H1 (cell line): ENCODE data around the gene GP9. TPM values are rescaled to one million over a fixed set of nuclear protein-coding genes. Genes with fewer than 3 reads are reported as not detected.

Experiments
- BACH1 ChIP-seq: IDR thresholded peaks from 2 replicates; pipeline ENCODE4 v1.6.1; 2012; ENCODE audit warnings: low read length, improper control_type of control experiment
- CTCF ChIP-seq, 3 experiments: IDR thresholded peaks; 1 replicate in 2 of 3; 2 replicates in 1 of 3; pipeline versions ENCODE4 v1.5.1 to v1.6.1; 2011; ENCODE audit warnings: low read length in 3 of 3, mild to moderate bottlenecking in 3 of 3, inconsistent platforms in 2 of 3, low read depth in 1 of 3, moderate library complexity in 1 of 3; ENCODE audit not compliant: insufficient read depth in 1 of 3; ENCODE audit errors: control extremely low read depth in 1 of 3
- E2F6 ChIP-seq: IDR thresholded peaks from 2 replicates; pipeline ENCODE4 v1.6.1; 2012; ENCODE audit warnings: inconsistent platforms
- FOSL1 ChIP-seq: IDR thresholded peaks from 2 replicates; pipeline ENCODE4 v1.6.1; 2011; ENCODE audit warnings: mild to moderate bottlenecking, low read depth, low read length, moderate library complexity; ENCODE audit not compliant: insufficient read depth
- KDM1A ChIP-seq: fragments of 200-600, 300-600 bp; sonication (generic); IDR thresholded peaks from 2 replicates; pipeline ENCODE4 v1.7.1; 2016; ENCODE audit warnings: mild to moderate bottlenecking, low read length, borderline replicate concordance
- RBBP5 ChIP-seq: IDR thresholded peaks from 2 replicates; pipeline ENCODE4 v1.7.1; 2012; ENCODE audit warnings: low read depth, mild to moderate bottlenecking, inconsistent platforms, low read length, moderate library complexity, borderline replicate concordance
- SP1 ChIP-seq: IDR thresholded peaks from 2 replicates; pipeline ENCODE4 v1.6.1; 2011; ENCODE audit warnings: low read depth, low read length
- polyA plus RNA-seq, 7 experiments: library from polyadenylated mRNA; depleted of rRNA in 3 of 7; stranded (reverse) in 5 of 7; unstranded in 2 of 7; fragments of >200 nt in 5 of 7; fragments of 200-250 nt in 2 of 7; gene quantifications; 1 replicate in 5 of 7; 2 replicates in 1 of 7; 4 replicates in 1 of 7; pipeline versions ENCODE4 v1.2.1 to v1.2.3, GENCODE V29; 2011 to 2013; ENCODE audit warnings: missing spikeins in 2 of 7, mixed read lengths in 2 of 7
- total RNA-seq: library from RNA; stranded (reverse); fragmentation: NEBNext Ultra II Directional; extraction: Animal tissue kit (Norgen Biotek cat#: 25700); gene quantifications from 2 replicates; pipeline ENCODE4 v1.2.1, GENCODE V29; 2021

Gene GP9
- total and polyA plus RNA-seq, 2 of the 8 experiments (the other 6 are each of a cell fraction or from before 2014, with no cell fraction given) = not detected

GRCh38 chr3:129013491-129013891, 47.1 kb upstream of the GP9 start (continued):
- TF ChIP-seq KDM1A = no peak
- TF ChIP-seq RBBP5 = no peak
- TF ChIP-seq CTCF (IDR thresholded peaks at IDR 0.05; ENCODE audit: control extremely low read depth in 1 of 3, insufficient read depth in 1 of 3, low read depth in 1 of 3, low read length in 3 of 3) = no peak
- TF ChIP-seq FOSL1 = no peak
- no peak for TF ChIP-seq SP1
- no peak for TF ChIP-seq BACH1
- TF ChIP-seq E2F6 = peak; percentile 97
- TF ChIP-seq, all 59 proteins: peak for 3
